Measurements from ENCODE around the gene NFIB. TPM values are rescaled to one million over a fixed set of nuclear protein-coding genes. Genes with fewer than 3 reads are reported as not detected.

NFIB gene
- total and polyA plus RNA-seq, 2 experiments from 2014 or later, result 5.3 to 6.0 TPM

DNA sequence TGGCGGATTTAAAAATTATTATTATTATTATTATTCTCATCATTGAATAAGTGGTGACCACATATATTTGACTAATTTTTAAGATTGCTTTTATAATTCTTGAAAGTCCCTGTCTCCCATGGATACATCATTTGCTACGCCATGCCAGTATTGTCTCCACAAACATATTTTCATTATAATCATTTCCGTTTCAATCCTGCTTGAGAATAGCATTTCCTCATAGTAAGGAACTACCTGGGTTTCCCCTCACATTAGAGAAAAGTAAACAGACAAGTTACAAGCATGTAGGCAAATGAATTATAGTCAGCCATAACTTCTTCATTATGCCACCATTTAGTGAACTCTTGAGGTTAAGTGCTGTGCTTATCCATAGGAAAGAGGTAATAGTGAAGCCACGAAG lies 276.6 kb downstream of the NFIB start:
- no peak for DNase-seq
- H3K9ac ChIP-seq, result no peak overlapping the region
- H3K4me3 ChIP-seq, result no peak overlapping the region
- no peaks in the 10 kb centered on the region for H3F3A ChIP-seq (ENCODE audit: insufficient read depth)
- H3K79me2 ChIP-seq (ENCODE audit: insufficient read depth), result no peaks in the 10 kb centered on the region
- no peak overlapping the region for H3K27ac ChIP-seq
- TF ChIP-seq EZH2 (IDR thresholded peaks at IDR 0.05; ENCODE audit: insufficient read depth, poor library complexity, severe bottlenecking) (no peak), EZH2phosphoT487 (IDR thresholded peaks at IDR 0.05; ENCODE audit: insufficient read depth, low read depth) (no peak)
- H2AFZ ChIP-seq, result no peak overlapping the region
- no peaks in the 10 kb centered on the region for H3K9me3 ChIP-seq (ENCODE audit: low read depth)
- WGBS, 2 experiments (ENCODE audit: low coverage in 1 of 2, low lambda C conversion rate in 2 of 2, missing lambda C conversion rate in 2 of 2), result 86 to 91% methylated on average over 4 of the region's 4 CpGs
- H3K4me2 ChIP-seq (ENCODE audit: unreplicated experiment), result no peak overlapping the region
- H3K27me3 ChIP-seq (replicated peaks; ENCODE audit: insufficient read depth), result no peaks in the 10 kb centered on the region; the same call in 1 of the 2 replicates
- H3K4me1 ChIP-seq (ENCODE audit: insufficient read depth), result no peaks in the 10 kb centered on the region
- no peaks in the 10 kb centered on the region for H3K36me3 ChIP-seq (ENCODE audit: low read depth)
- H3K9me2 ChIP-seq (ENCODE audit: insufficient read depth), result no peaks in the 10 kb centered on the region
- in situ Hi-C loops (cut with MboI), result no loop called here
- H4K20me1 ChIP-seq (ENCODE audit: insufficient read depth), result no peaks in the 10 kb centered on the region

DNA sequence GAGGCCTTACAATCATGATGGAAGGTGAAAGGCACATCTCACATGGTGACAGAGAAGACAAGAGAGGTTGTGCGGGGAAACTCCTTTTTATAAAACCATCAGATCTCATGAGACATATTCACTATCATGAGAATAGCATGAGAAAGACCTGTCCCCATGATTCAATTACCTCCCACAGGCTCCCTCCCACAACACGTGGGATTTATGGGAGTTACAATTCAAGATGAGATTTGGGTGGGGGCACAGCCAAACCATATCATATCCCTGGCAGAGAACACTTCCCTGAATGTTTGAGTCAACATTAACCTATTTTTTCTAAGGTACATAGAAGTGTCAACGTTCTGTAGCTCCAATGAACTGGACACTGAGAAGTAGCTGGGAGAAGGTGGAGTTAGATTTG lies 280.9 kb downstream of the NFIB start:
- TF ChIP-seq EZH2 (IDR thresholded peaks at IDR 0.05; ENCODE audit: insufficient read depth, poor library complexity, severe bottlenecking), result no peak
- no peak for TF ChIP-seq EZH2phosphoT487 (IDR thresholded peaks at IDR 0.05; ENCODE audit: insufficient read depth, low read depth)
- Histone ChIP-seq H3K27ac (no peak overlapping the region), H3K27me3 (replicated peaks; ENCODE audit: insufficient read depth) (no peaks in the 10 kb centered on the region; the same call in 1 of the 2 replicates), H3K4me3 (no peak overlapping the region), H2AFZ (no peak overlapping the region), H3K4me1 (ENCODE audit: insufficient read depth) (peaks cover 6% of the 10 kb centered on the region; the same call in 1 of the 2 replicates), H3F3A (ENCODE audit: insufficient read depth) (no peaks in the 10 kb centered on the region), H3K4me2 (ENCODE audit: unreplicated experiment) (no peak overlapping the region), H3K36me3 (ENCODE audit: low read depth) (no peaks in the 10 kb centered on the region), H3K79me2 (ENCODE audit: insufficient read depth) (no peaks in the 10 kb centered on the region), H4K20me1 (ENCODE audit: insufficient read depth) (no peaks in the 10 kb centered on the region), H3K9me2 (ENCODE audit: insufficient read depth) (no peaks in the 10 kb centered on the region), H3K9ac (no peak overlapping the region), H3K9me3 (ENCODE audit: low read depth) (no peaks in the 10 kb centered on the region)
- in situ Hi-C loops (cut with MboI), result no loop called here
- no peak for DNase-seq
- 77 to 81% methylated on average over 3 of the region's 3 CpGs for WGBS, 2 experiments (ENCODE audit: low coverage in 1 of 2, low lambda C conversion rate in 2 of 2, missing lambda C conversion rate in 2 of 2)

All from GM23248 (cell line).